SK-N-SH treated with all-trans-retinoic acid at 6 μM for 48 hours (cell line): Measurements from ENCODE around the gene EIF4G2.

ENCODE experiments used
- ARNTL ChIP-seq: fragments of 450-650 bp; formaldehyde crosslinking; IDR thresholded peaks from 2 replicates; pipeline ENCODE4 v1.5.0; 2020; ENCODE audit warnings: low read depth, mild to moderate bottlenecking, moderate library complexity, borderline replicate concordance
- CSDC2 ChIP-seq: fragments of 250-450 bp; sonication (Bioruptor Pico); IDR thresholded peaks from 2 replicates; pipeline ENCODE4 v1.5.0; 2020; ENCODE audit warnings: mild to moderate bottlenecking, moderate library complexity
- GLIS3 ChIP-seq: fragments of 250-450 bp; sonication (Bioruptor Pico); IDR thresholded peaks from 2 replicates; pipeline ENCODE4 v1.5.0; 2020; ENCODE audit warnings: mild to moderate bottlenecking, moderate library complexity
- RARB ChIP-seq: fragments of 250-450 bp; sonication (Bioruptor Pico); IDR thresholded peaks from 2 replicates; pipeline ENCODE4 v1.8.0; 2021; ENCODE audit warnings: mild to moderate bottlenecking, moderate library complexity
- ZFP3 ChIP-seq: fragments of 250-450 bp; sonication (Bioruptor Pico); IDR thresholded peaks from 2 replicates; pipeline ENCODE4 v1.5.0; 2020; ENCODE audit warnings: mild to moderate bottlenecking, moderate library complexity
- ZNF8 ChIP-seq: fragments of 450-650 bp; formaldehyde crosslinking; IDR thresholded peaks from 2 replicates; pipeline ENCODE4 v1.5.0; 2020; ENCODE audit warnings: mild to moderate bottlenecking, moderate library complexity
- TF ChIP-seq, protein P1 (sequence below): fragments of 250-450 bp; sonication (Bioruptor Pico); IDR thresholded peaks from 2 replicates; pipeline ENCODE4 v1.8.0; 2020; ENCODE audit warnings: mild to moderate bottlenecking, moderate library complexity, borderline replicate concordance
- TF ChIP-seq, protein P2 (sequence below): fragments of 250-450 bp; sonication (Bioruptor Pico); IDR thresholded peaks from 2 replicates; pipeline ENCODE4 v1.5.1; 2020; ENCODE audit warnings: low read depth, mild to moderate bottlenecking, moderate library complexity

DNA sequence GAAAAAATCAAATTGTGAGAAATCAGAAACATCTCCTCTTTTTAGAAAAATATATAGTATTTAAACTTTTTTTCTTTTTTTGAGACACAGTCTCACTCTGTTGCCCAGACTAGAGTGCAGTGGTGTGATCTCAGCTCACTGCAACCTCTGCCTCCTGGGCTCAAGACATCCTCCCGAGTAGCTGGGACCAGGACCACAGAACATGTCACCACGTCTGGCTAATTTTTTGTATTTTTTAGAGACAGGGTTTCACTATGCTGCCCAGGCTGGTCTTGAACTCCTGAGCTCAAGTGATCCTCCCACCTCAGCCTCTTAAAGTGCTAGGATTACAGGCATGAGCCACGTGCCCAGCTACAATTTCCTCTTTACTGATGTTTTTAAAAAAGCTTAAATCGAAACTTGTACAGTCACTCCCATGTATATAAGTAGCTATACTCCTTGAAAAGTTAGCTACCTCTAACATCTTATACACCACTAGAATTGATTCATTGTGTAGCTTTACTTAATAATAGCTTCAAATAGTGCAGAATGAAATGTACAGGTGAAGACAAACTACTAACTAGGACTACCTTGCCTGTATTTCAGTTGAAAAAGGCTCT, 10.3 kb downstream of the EIF4G2 start:
- TF ChIP-seq, protein P1, sequence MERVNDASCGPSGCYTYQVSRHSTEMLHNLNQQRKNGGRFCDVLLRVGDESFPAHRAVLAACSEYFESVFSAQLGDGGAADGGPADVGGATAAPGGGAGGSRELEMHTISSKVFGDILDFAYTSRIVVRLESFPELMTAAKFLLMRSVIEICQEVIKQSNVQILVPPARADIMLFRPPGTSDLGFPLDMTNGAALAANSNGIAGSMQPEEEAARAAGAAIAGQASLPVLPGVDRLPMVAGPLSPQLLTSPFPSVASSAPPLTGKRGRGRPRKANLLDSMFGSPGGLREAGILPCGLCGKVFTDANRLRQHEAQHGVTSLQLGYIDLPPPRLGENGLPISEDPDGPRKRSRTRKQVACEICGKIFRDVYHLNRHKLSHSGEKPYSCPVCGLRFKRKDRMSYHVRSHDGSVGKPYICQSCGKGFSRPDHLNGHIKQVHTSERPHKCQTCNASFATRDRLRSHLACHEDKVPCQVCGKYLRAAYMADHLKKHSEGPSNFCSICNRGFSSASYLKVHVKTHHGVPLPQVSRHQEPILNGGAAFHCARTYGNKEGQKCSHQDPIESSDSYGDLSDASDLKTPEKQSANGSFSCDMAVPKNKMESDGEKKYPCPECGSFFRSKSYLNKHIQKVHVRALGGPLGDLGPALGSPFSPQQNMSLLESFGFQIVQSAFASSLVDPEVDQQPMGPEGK (CRISPR knock-in tag) = no peak; the same call in 1 of the 2 replicates
- TF ChIP-seq ZNF8 = no peak
- TF ChIP-seq ZFP3 = no peak
- no peak for TF ChIP-seq RARB (CRISPR knock-in tag)
- TF ChIP-seq ARNTL = no peak
- TF ChIP-seq CSDC2 = no peak
- no peak for TF ChIP-seq GLIS3 (CRISPR knock-in tag)
- TF ChIP-seq, protein P2, sequence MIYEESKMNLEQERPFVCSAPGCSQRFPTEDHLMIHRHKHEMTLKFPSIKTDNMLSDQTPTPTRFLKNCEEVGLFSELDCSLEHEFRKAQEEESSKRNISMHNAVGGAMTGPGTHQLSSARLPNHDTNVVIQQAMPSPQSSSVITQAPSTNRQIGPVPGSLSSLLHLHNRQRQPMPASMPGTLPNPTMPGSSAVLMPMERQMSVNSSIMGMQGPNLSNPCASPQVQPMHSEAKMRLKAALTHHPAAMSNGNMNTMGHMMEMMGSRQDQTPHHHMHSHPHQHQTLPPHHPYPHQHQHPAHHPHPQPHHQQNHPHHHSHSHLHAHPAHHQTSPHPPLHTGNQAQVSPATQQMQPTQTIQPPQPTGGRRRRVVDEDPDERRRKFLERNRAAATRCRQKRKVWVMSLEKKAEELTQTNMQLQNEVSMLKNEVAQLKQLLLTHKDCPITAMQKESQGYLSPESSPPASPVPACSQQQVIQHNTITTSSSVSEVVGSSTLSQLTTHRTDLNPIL = no peak
